ENCODE data around the gene PGAM2.

DNA sequence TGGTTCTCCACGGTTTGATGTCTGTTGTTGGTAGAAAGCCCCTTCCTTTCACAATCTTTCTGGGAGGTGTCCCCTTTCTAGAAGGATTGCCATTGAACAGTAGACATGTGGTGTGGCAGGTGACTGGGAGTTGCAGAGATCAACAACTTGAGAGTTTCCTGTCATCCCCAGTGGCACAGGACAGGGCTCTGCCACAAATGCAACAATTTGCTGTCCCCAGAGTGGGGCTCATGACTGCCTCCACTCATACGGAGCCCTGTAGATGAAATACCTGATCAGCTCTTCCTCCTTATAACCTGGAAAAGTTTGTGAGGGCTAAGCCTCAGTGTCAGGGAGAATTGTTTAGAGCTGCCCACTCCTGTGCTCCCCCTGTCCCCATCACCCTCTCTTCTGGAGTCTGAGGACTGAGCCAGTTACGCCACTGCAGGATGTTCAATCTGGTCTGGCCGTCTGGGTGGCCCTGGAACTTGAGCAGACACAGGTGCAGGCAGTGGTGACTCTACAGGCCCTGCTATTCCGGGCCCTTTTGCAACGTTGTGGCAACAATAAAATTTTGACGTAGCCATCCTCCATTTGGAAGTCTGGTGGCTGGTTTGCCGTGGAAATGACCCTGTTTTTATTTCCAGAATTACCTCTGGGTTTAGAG lies 14.3 kb downstream of the PGAM2 start:
- no peak for TF ChIP-seq CTCF (IDR thresholded peaks at IDR 0.05; ENCODE audit: poor library complexity)
- TF ChIP-seq EZH2 (IDR thresholded peaks at IDR 0.05; ENCODE audit: borderline replicate concordance), result no peak
- no peak for TF ChIP-seq EZH2phosphoT487 (IDR thresholded peaks at IDR 0.05; ENCODE audit: low read depth, severe bottlenecking, unreplicated experiment)

Data from hepatocyte (in vitro differentiated cells).